Uterus (tissue), 4 donors: ENCODE data around the gene ANKRD40CL. TPM values are rescaled to one million over a fixed set of nuclear protein-coding genes. Genes with fewer than 3 reads are reported as not detected.

ENCODE experiments used
- DNase-seq, 2 donors: peaks; one replicate each; pipeline ENCODE4 v3.0.0-alpha.2; 2019 to 2020
- H3K27ac ChIP-seq, 2 donors: fragments of 200-600 bp; sonication (generic); 1 replicate in 1 of 2; 2 replicates in 1 of 2; pipeline ENCODE4 v1.5.1; 2016 to 2018
- H3K27me3 ChIP-seq, 2 donors: fragments of 200-600 bp; sonication (generic); one replicate each; pipeline ENCODE4 v1.5.1; 2018 to 2019; ENCODE audit warnings: control low read depth in 1 of 2
- H3K36me3 ChIP-seq, 2 donors: fragments of 200-600 bp; sonication (generic); one replicate each; pipeline ENCODE4 v1.5.1; 2019; ENCODE audit warnings: control low read depth in 1 of 2
- H3K4me1 ChIP-seq, 2 donors: fragments of 200-600 bp; sonication (generic); one replicate each; pipeline ENCODE4 v1.5.1; 2018 to 2019; ENCODE audit warnings: control low read depth in 1 of 2
- H3K4me3 ChIP-seq, 2 donors: fragments of 200-600 bp; sonication (generic); 1 replicate in 1 of 2; 2 replicates in 1 of 2; pipeline ENCODE4 v1.5.1; 2018 to 2019; ENCODE audit warnings: mild to moderate bottlenecking in 1 of 2
- H3K9me3 ChIP-seq, 2 donors: fragments of 200-600 bp; sonication (generic); one replicate each; pipeline ENCODE4 v1.5.1; 2019; ENCODE audit warnings: control low read depth in 1 of 2
- POLR2A ChIP-seq, 2 donors: fragments of 450-650 bp; IDR thresholded peaks; one replicate each; pipeline ENCODE4 v1.6.1; 2016; ENCODE audit warnings: antibody characterized with exemption in 2 of 2, mild to moderate bottlenecking in 1 of 2, moderate library complexity in 1 of 2
- intact Hi-C: fragments of 100-400 bp; cut with DNase I; formaldehyde crosslinking; loops from one replicate; pipeline ENCODE4 v1.15.1; 2023; ENCODE audit warnings: low total_unique reads
- total RNA-seq, 4 donors: library from RNA; depleted of rRNA in 3 of 4; stranded (reverse); fragments of >200 nt in 3 of 4; gene quantifications; one replicate each; pipeline versions ENCODE4 v1.1.0 to v1.2.4, GENCODE V29; 2014 to 2023
- TF ChIP-seq, protein P1 (sequence below), 4 experiments: fragments of 200-600 bp in 2 of 4; fragments of 450-650 bp in 2 of 4; sonication (generic) in 2 of 4; IDR thresholded peaks; one replicate each; pipeline ENCODE4 v1.5.1; 2016 to 2019; ENCODE audit warnings: antibody characterized with exemption in 4 of 4, mild to moderate bottlenecking in 2 of 4, moderate library complexity in 1 of 4
- donor health status: DM: yes; HTN: yes; CAD: no.

Gene ANKRD40CL
- total RNA-seq, 4 donors from 2014 or later, result not detected

DNA sequence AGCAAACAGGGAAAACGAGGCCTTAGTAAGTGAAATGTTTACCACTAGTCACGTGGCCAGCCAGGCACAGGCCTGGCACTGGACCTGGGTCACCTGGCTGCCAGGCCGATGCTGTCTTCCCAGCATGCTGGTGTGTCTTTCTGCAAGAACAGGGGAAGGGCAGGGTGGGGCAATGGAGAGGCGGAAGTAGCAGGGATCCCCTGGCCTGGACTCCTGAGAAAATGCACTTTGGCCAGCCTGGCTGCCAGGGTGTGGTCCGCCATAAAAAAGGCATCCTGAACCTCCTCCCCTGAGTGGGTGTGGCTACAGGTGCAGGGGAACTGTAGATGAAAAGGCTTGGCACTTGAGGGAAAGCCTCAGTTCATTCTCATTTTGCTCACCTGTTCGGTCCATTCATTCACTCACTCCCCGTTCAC, 1.0 kb upstream of the ANKRD40CL start:
- no peaks in the 10 kb centered on the region for H3K9me3 ChIP-seq
- intact Hi-C loops, result no loop called here
- H3K27ac ChIP-seq, result no peak overlapping the region
- no peak for TF ChIP-seq POLR2A (IDR thresholded peaks at IDR 0.05)
- TF ChIP-seq, protein P1, sequence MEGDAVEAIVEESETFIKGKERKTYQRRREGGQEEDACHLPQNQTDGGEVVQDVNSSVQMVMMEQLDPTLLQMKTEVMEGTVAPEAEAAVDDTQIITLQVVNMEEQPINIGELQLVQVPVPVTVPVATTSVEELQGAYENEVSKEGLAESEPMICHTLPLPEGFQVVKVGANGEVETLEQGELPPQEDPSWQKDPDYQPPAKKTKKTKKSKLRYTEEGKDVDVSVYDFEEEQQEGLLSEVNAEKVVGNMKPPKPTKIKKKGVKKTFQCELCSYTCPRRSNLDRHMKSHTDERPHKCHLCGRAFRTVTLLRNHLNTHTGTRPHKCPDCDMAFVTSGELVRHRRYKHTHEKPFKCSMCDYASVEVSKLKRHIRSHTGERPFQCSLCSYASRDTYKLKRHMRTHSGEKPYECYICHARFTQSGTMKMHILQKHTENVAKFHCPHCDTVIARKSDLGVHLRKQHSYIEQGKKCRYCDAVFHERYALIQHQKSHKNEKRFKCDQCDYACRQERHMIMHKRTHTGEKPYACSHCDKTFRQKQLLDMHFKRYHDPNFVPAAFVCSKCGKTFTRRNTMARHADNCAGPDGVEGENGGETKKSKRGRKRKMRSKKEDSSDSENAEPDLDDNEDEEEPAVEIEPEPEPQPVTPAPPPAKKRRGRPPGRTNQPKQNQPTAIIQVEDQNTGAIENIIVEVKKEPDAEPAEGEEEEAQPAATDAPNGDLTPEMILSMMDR (IDR thresholded peaks at IDR 0.05), result no peak
- no peaks in the 10 kb centered on the region for H3K36me3 ChIP-seq
- no peaks in the 10 kb centered on the region for H3K4me1 ChIP-seq
- H3K4me3 ChIP-seq, result no peak overlapping the region
- H3K27me3 ChIP-seq, result no peaks in the 10 kb centered on the region
- no peak for DNase-seq

DNA sequence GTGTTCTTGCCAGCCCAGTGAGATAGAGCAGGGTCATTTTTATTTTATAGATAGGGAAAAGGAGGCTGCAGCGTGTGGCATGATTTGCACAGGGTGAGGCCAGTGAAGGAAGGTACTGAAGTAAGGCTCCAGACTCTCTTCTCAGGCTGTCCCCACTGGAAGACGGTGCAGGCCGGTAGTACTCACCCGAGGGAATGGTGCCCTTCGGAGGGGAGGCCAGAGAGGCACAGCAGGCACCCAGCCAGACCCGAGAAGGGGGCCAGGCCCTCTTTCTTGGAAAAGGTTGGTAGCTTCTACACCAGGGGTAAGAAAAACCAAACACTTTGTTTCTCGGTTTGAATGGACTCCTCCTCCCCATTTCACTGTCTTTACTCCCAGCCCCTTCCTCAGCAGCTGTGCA, 288 bp downstream of the ANKRD40CL start:
- H3K27ac ChIP-seq, result no peak overlapping the region
- no peaks in the 10 kb centered on the region for H3K36me3 ChIP-seq
- no peak overlapping the region for H3K4me3 ChIP-seq
- DNase-seq, result no peak
- intact Hi-C loops, result no loop called here
- H3K9me3 ChIP-seq, result no peaks in the 10 kb centered on the region
- no peak for TF ChIP-seq POLR2A (IDR thresholded peaks at IDR 0.05)
- TF ChIP-seq, protein P1 (IDR thresholded peaks at IDR 0.05), result no peak
- H3K27me3 ChIP-seq, result no peaks in the 10 kb centered on the region
- H3K4me1 ChIP-seq, result no peaks in the 10 kb centered on the region

DNA sequence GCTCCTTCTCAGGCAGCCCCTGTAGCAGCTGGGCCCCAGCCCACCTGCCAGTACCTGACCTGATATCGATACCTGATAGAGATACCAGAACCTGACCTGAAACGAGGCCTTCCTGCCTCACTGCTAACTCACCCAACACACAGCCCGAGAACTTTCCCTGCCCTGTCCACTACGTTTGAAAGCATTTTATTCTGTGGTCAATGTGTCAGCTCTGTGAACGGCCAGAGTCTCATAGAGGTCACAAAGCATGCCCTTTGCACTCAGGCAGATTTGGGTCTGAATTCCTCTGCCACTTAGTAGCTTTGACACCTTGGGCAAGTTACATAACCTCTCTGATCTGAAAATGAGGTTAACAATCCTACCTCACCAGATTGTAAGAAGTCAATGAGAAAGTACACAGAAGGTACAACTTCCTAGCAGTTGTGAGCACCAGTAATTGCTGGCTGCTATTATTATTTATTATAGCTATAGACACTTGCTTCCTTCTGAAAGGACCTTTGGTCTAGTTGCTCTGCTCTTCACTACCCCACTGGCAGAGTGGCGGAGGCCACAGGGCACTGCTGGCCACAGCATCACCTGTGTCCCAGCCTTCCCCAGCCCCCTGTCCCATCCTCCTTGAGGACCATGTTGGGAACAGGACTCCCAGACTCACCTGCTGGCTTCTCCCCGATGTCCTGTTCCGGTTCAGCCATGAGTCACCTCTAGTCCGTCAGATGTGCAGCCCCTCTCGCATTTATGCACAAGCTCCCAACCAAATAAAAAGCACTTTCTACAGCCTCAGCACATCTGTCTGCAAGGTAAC, 895 bp downstream of the ANKRD40CL start:
- Histone ChIP-seq H3K27me3 (no peaks in the 10 kb centered on the region), H3K36me3 (no peaks in the 10 kb centered on the region), H3K4me1 (no peaks in the 10 kb centered on the region), H3K27ac (no peak overlapping the region), H3K4me3 (no peak overlapping the region), H3K9me3 (no peaks in the 10 kb centered on the region)
- DNase-seq, result no peak
- intact Hi-C loops, result no loop called here
- no peak for TF ChIP-seq POLR2A (IDR thresholded peaks at IDR 0.05)

DNA sequence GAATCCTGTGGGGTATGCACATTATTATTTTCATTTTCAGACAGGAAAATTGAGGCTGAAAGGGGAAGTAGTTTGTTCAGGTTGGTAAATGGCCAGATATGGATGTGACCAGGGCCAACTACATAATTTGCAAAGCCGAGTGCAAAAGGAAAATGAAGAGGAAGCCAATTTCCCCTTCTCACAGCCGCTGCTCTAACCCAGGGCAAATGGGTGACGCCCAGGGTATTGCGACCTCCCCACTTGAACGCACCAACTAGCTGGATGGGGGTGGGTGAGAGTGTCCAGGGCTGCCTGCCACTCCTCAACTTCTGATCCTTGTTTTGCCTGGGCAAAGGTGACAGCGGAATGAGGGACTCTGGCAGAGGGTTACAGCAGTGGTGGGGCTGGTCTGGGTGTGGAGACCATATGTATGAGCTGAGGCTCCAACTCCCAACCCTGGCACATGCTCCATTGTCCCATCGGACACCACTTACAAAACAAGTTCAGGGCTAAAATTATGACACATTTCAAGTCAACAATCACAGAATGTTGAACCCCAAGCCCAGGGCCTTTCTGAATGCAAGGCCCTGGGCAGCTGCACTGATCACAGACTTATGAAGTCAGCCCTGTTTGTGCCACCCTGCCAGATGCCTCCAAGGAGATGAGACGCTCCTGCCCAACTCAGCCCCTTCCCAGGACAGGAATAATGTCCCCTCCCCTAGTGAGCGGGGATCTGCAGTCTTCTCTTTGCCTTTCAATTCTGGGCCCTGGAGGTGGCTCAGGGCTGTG, 1.7 kb downstream of the ANKRD40CL start:
- Histone ChIP-seq H3K36me3 (no peaks in the 10 kb centered on the region), H3K4me1 (no peaks in the 10 kb centered on the region), H3K27ac (no peak overlapping the region), H3K4me3 (no peak overlapping the region), H3K27me3 (no peaks in the 10 kb centered on the region), H3K9me3 (no peaks in the 10 kb centered on the region)
- intact Hi-C loops, result no loop called here
- TF ChIP-seq, protein P1 (IDR thresholded peaks at IDR 0.05), result no peak
- TF ChIP-seq POLR2A (IDR thresholded peaks at IDR 0.05), result no peak
- DNase-seq, result no peak

DNA sequence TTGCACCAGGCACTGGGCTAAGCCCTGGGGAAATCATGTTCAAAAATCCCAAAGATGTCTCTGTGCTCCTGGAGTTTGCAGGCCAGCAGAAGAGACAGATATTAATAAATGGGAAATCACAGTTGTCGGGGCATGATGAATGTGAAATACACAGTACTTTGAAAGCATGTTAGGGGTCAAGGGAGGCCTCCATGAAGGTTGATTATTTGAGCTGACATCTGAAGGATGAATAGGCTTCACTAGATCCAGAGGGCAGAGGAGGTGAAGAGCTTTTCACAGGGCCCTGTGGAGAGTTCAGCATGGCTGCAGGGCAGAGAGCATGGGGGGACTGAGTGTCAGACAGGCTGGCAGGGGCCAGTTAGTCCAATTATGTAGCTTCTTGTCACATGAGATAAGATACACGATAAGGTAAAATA, 2.6 kb downstream of the ANKRD40CL start:
- H3K9me3 ChIP-seq, result no peaks in the 10 kb centered on the region
- no peaks in the 10 kb centered on the region for H3K36me3 ChIP-seq
- H3K27ac ChIP-seq, result no peak overlapping the region
- no peaks in the 10 kb centered on the region for H3K27me3 ChIP-seq
- H3K4me3 ChIP-seq, result no peak overlapping the region
- intact Hi-C loops, result no loop called here
- no peaks in the 10 kb centered on the region for H3K4me1 ChIP-seq
- no peak for TF ChIP-seq POLR2A (IDR thresholded peaks at IDR 0.05)
- TF ChIP-seq, protein P1 (IDR thresholded peaks at IDR 0.05), result no peak
- no peak for DNase-seq
